GM12878 (cell line): ENCODE data around the gene POLD1. TPM values are rescaled to one million over a fixed set of nuclear protein-coding genes. Genes with fewer than 3 reads are reported as not detected.

Experiments
- ATAC-seq: fragments of 200-7000 bp; cut with Tn5 transposase; 3 replicates; pipeline ENCODE4 v1.9.1; 2020; ENCODE audit warnings: mild to moderate bottlenecking, moderate library complexity
- BruUV-seq: library from RNA; stranded (reverse); fragments of 400-500 nt; replicated peaks from 2 replicates; lab custom pipeline; 2021; lab: Mats Ljungman, UMichigan
- CTCF ChIA-PET: fragments of 300-600 bp; sonication (Branson Sonifier 250); formaldehyde crosslinking; extraction: SDS; loops from one replicate; lab custom pipeline; 2021; ENCODE audit warnings: inconsistent platforms; lab: Yijun Ruan, JAX
- POLR2A ChIA-PET: fragments of 350-600 bp; formaldehyde crosslinking; extraction: SDS; loops from one replicate; lab custom pipeline; 2021; ENCODE audit warnings: inconsistent platforms; lab: Charles Lee
- RAD21 ChIA-PET: fragments of 300-600 bp; sonication (Branson Sonifier 250); formaldehyde crosslinking; loops from one replicate; lab custom pipeline; 2023; ENCODE audit warnings: antibody characterized with exemption; ENCODE audit not compliant: unreplicated experiment; lab: Charles Lee
- SMC1A ChIA-PET: fragments of 300-600 bp; sonication (Branson Sonifier 250); formaldehyde crosslinking; loops from one replicate; lab custom pipeline; 2023; ENCODE audit not compliant: unreplicated experiment, uncharacterized antibody; lab: Charles Lee
- DNase-seq: peaks from one replicate; pipeline ENCODE4 v3.0.0-alpha.2; 2011; ENCODE audit warnings: low read depth, low spot score
- FAIRE-seq: peaks from 3 replicates; lab custom pipeline; 2011; peaks lifted over from hg19 to GRCh38; lab: Jason Lieb, UNC
- H2AFZ ChIP-seq: 2 replicates; pipeline ENCODE4 v1.6.0; 2011; ENCODE audit warnings: low read depth, low read length, control low read depth; ENCODE audit not compliant: control insufficient read depth
- H3K27ac ChIP-seq: 2 replicates; pipeline ENCODE4 v1.5.1; 2011; ENCODE audit warnings: control low read depth; ENCODE audit not compliant: control insufficient read depth, insufficient read depth
- H3K27me3 ChIP-seq, 2 experiments: replicated peaks in 1 of 2; 2 replicates each; pipeline versions ENCODE4 v1.6.0 to v1.6.1; 2011; ENCODE audit warnings: low read length in 1 of 2; ENCODE audit not compliant: control insufficient read depth in 2 of 2, insufficient read depth in 2 of 2
- H3K36me3 ChIP-seq, 2 experiments: 2 replicates each; pipeline ENCODE4 v1.5.1; 2011; ENCODE audit warnings: low read length in 1 of 2; ENCODE audit not compliant: control insufficient read depth in 2 of 2, insufficient read depth in 2 of 2
- H3K4me1 ChIP-seq: 2 replicates; pipeline ENCODE4 v1.6.1; 2011; ENCODE audit warnings: mild to moderate bottlenecking, low read length, moderate library complexity, mixed read lengths; ENCODE audit not compliant: control insufficient read depth, insufficient read depth
- H3K4me2 ChIP-seq: 2 replicates; pipeline ENCODE4 v1.6.0; 2011; ENCODE audit warnings: control low read depth; ENCODE audit not compliant: control insufficient read depth, insufficient read depth
- H3K4me3 ChIP-seq: fragments of 200-600 bp; sonication (generic); 2 replicates; pipeline ENCODE4 v1.5.1; 2016
- H3K79me2 ChIP-seq: 2 replicates; pipeline ENCODE4 v1.6.0; 2011; ENCODE audit warnings: low read length; ENCODE audit not compliant: control insufficient read depth, insufficient read depth
- H3K9ac ChIP-seq: 2 replicates; pipeline ENCODE4 v1.8.0; 2011; ENCODE audit warnings: low read length, control low read depth, mixed read lengths; ENCODE audit not compliant: control insufficient read depth, insufficient read depth
- H3K9me3 ChIP-seq: replicated peaks from 3 replicates; pipeline ENCODE4 v1.5.1; 2011; ENCODE audit warnings: mild to moderate bottlenecking, low read length; ENCODE audit not compliant: control insufficient read depth, insufficient read depth
- H4K20me1 ChIP-seq: 2 replicates; pipeline ENCODE4 v1.6.0; 2011; ENCODE audit not compliant: control insufficient read depth, insufficient read depth
- BCL11A ChIP-seq: IDR thresholded peaks from 2 replicates; pipeline ENCODE4 v1.6.1; 2011; ENCODE audit warnings: low read depth, low read length
- EED ChIP-seq: sonication (generic); IDR thresholded peaks from 2 replicates; pipeline ENCODE4 v1.6.1; 2016; ENCODE audit warnings: antibody characterized with exemption, low read depth
- GABPA ChIP-seq: IDR thresholded peaks from 2 replicates; pipeline ENCODE4 v1.6.1; 2014; ENCODE audit warnings: antibody characterized with exemption, low read depth, mild to moderate bottlenecking, inconsistent platforms
- GATAD2B ChIP-seq: fragments of 450-650 bp; conservative IDR thresholded peaks from 2 replicates; pipeline ENCODE4 v1.6.1; 2017; ENCODE audit warnings: low read depth, mild to moderate bottlenecking, moderate library complexity
- IKZF2 ChIP-seq, 2 experiments: fragments of 450-650 bp; IDR thresholded peaks; 2 replicates each; pipeline ENCODE4 v1.6.1; 2017; ENCODE audit warnings: mild to moderate bottlenecking in 2 of 2, moderate library complexity in 2 of 2
- NFYB ChIP-seq: IDR thresholded peaks from 2 replicates; pipeline ENCODE4 v1.6.1; 2011; ENCODE audit warnings: low read depth, mild to moderate bottlenecking, low read length, improper control_type of control experiment, moderate library complexity; ENCODE audit not compliant: insufficient read depth
- NR2F1 ChIP-seq: fragments of 450-650 bp; conservative IDR thresholded peaks from 2 replicates; pipeline ENCODE4 v1.6.1; 2017; ENCODE audit warnings: mild to moderate bottlenecking
- POLR2AphosphoS2 ChIP-seq: IDR thresholded peaks from 2 replicates; pipeline ENCODE4 v1.6.1; 2011; ENCODE audit warnings: low read depth, mild to moderate bottlenecking, low read length, improper control_type of control experiment, moderate library complexity
- RCOR1 ChIP-seq: conservative IDR thresholded peaks from 2 replicates; pipeline ENCODE4 v1.6.1; 2012; ENCODE audit warnings: low read depth, low read length, improper control_type of control experiment
- SIN3A ChIP-seq: IDR thresholded peaks from 2 replicates; pipeline ENCODE4 v1.6.1; 2012; ENCODE audit warnings: low read depth, low read length, improper control_type of control experiment
- STAT1 ChIP-seq: fragments of 450-650 bp; conservative IDR thresholded peaks from 2 replicates; pipeline ENCODE4 v1.6.1; 2014; ENCODE audit warnings: antibody characterized with exemption, mild to moderate bottlenecking
- SUPT20H ChIP-seq: IDR thresholded peaks from 2 replicates; pipeline ENCODE4 v1.6.1; 2011; ENCODE audit warnings: low read depth, mild to moderate bottlenecking, low read length, moderate library complexity, borderline replicate concordance; ENCODE audit not compliant: control insufficient read depth
- TBL1XR1 ChIP-seq: IDR thresholded peaks from 2 replicates; pipeline ENCODE4 v1.6.1; 2012; ENCODE audit warnings: low read depth, low read length, improper control_type of control experiment
- TCF7 ChIP-seq: IDR thresholded peaks from 2 replicates; pipeline ENCODE4 v1.6.1; 2014; ENCODE audit warnings: antibody characterized with exemption, borderline replicate concordance
- WGBS: methylation state at CpG from one replicate; pipeline ENCODE4 v1.1.6; 2016; ENCODE audit warnings: low lambda C conversion rate; ENCODE audit not compliant: insufficient replicate concordance, insufficient coverage; ENCODE audit errors: missing lambda C conversion rate; 5-methylcytosine and 5-hydroxymethylcytosine counted together
- in situ Hi-C: fragments of 300-500 bp; cut with MboI; formaldehyde crosslinking; loops from 9 replicates; pipeline ENCODE4 v1.14.3; 2018; ENCODE audit warnings: mixed read lengths
- intact Hi-C: fragments of 100-400 bp; cut with micrococcal nuclease; formaldehyde crosslinking; loops from one replicate; pipeline ENCODE4 v1.14.2; 2022; ENCODE audit not compliant: unreplicated experiment
- polyA plus RNA-seq, 11 experiments: library from polyadenylated mRNA; depleted of rRNA in 4 of 11; unstranded in 6 of 11; stranded (reverse) in 5 of 11; fragments of >200 nt; fragmentation: Nextera tagmentation in 4 of 11; fragmentation: Illumina TruSeq in 1 of 11; extraction: Ambion mirVana in 4 of 11; extraction: Trizol in 1 of 11; gene quantifications; 1 replicate in 1 of 11; 2 replicates in 10 of 11; pipeline versions ENCODE4 v1.2.1 to v1.2.3, GENCODE V29; 2011 to 2016; ENCODE audit warnings: inconsistent platforms in 2 of 11, missing spikeins in 2 of 11, low read depth in 1 of 11
- total RNA-seq, 4 experiments: library from RNA; depleted of rRNA in 3 of 4; stranded (reverse); fragments of >200 nt in 3 of 4; fragmentation: Illumina TruSeq in 1 of 4; extraction: Trizol in 1 of 4; gene quantifications; 2 replicates each; pipeline versions ENCODE4 v1.2.1 to v1.2.3, GENCODE V29; 2013 to 2021
- TF ChIP-seq, protein P1 (sequence below): fragments of 450-650 bp; IDR thresholded peaks from 2 replicates; pipeline ENCODE4 v1.6.1; 2016; ENCODE audit warnings: mild to moderate bottlenecking
- TF ChIP-seq, protein P2 (sequence below): fragments of 450-650 bp; IDR thresholded peaks from 2 replicates; pipeline ENCODE4 v1.6.1; 2018; ENCODE audit warnings: mild to moderate bottlenecking, low read depth, moderate library complexity; ENCODE audit not compliant: partially characterized antibody
- TF ChIP-seq, protein P3 (sequence below): fragments of 150-350 bp; IDR thresholded peaks from 2 replicates; pipeline ENCODE4 v1.6.1; 2016; ENCODE audit warnings: low read depth, low read length

The POLD1 gene
- total and polyA plus RNA-seq, 10 of the 15 experiments (the other 5 are each of a cell fraction or from before 2014, with no cell fraction given) = 0.76 to 165 (median 63.4) TPM

DNA sequence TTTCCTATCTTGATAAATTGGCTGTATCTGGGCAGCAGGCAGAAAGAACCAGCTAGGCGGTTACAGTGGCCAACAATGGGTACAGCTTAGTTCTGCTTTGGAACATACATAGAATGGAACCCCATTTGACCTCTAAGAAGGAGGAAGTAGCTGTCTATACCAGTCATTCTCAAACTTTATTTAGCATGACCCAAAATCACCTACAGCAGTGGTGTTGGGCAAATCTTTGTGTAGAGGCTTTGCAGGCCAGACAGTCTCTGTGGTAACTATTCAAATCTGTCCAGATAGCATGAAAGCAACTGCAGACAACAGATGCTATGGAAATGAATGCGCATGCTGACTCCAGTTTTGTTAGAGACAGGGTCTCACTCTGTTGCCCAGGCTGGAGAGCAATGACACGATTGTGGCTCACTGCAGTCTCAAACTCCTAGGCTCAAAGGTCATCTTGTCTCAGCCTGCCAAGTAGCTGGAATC lies 43.0 kb upstream of the POLD1 start:
- ChIA-PET POLR2A (interaction anchor here (0.5 to 5.8 kb wide), 7 partner anchors 8 to 166 kb away, joined by 3 to 38 read pairs (median 6); partner anchors contain the start of genes KCNC3, POLD1 and SPIB), CTCF (interaction anchor here (0.6 to 5.5 kb wide), 9 partner anchors 8 to 119 kb away, joined by 3 to 29 read pairs (median 5); partner anchors contain the start of gene KCNC3), SMC1A (interaction anchor here (1.1 to 2.6 kb wide), 9 partner anchors 9 to 168 kb away, joined by 3 to 20 read pairs (median 8); partner anchors contain the start of gene KCNC3), RAD21 (interaction anchor here (0.5 to 5.9 kb wide), 13 partner anchors 8 to 119 kb away, joined by 3 to 36 read pairs (median 3); partner anchors contain the start of genes KCNC3 and SPIB)
- Histone ChIP-seq H3K4me3 (peak overlapping the region; percentile 90), H3K36me3 (peaks cover 7 to 14% of the 10 kb centered on the region in 2 experiments), H3K4me2 (peak overlapping the region; percentile 86), H3K4me1 (peaks cover 20% of the 10 kb centered on the region), H3K9me3 (peaks cover 14% of the 10 kb centered on the region), H3K27ac (peak overlapping the region; percentile 95), H3K27me3 (no peaks in the 10 kb centered on the region), H3K9ac (no peak overlapping the region), H4K20me1 (no peaks in the 10 kb centered on the region), H3K79me2 (peaks cover 49% of the 10 kb centered on the region), H2AFZ (no peak overlapping the region)
- DNase-seq (peak; percentile 96), ATAC-seq (peak; percentile 78), FAIRE-seq (peak; percentile 77)
- 0% methylated on average over 3 of the region's 3 CpGs for WGBS
- intact Hi-C loops = no loop called here
- no TSS peak for BruUV-seq
- in situ Hi-C loops = loop anchor here (25.0 kb wide), 1 partner anchor 1021 kb away; the partner anchor contains the start of genes CLDND2, ETFB and NKG7
- TF ChIP-seq, protein P1, sequence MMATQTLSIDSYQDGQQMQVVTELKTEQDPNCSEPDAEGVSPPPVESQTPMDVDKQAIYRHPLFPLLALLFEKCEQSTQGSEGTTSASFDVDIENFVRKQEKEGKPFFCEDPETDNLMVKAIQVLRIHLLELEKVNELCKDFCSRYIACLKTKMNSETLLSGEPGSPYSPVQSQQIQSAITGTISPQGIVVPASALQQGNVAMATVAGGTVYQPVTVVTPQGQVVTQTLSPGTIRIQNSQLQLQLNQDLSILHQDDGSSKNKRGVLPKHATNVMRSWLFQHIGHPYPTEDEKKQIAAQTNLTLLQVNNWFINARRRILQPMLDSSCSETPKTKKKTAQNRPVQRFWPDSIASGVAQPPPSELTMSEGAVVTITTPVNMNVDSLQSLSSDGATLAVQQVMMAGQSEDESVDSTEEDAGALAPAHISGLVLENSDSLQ = peak; percentile 57; the same call in 1 of the 2 replicates
- TF ChIP-seq BCL11A (peak; percentile 30; the same call in 1 of the 2 replicates), IKZF2 (IDR thresholded peaks at IDR 0.05) (peak; percentile 66; a peak in 2 of 4 replicates), SUPT20H (no peak), TBL1XR1 (peak; percentile 42; the same call in 1 of the 2 replicates), STAT1 (no peak), EED (0 out of 2 replicates have a peak, but pooled peaks have one; percentile 27), SIN3A (no peak), NR2F1 (peak; percentile 86), GABPA (no peak), NFYB (no peak), POLR2AphosphoS2 (0 out of 2 replicates have a peak, but pooled peaks have one; percentile 23), GATAD2B (no peak), TCF7 (no peak; the same call in 1 of the 2 replicates), RCOR1 (0 out of 2 replicates have a peak, but pooled peaks have one; percentile 22)
- TF ChIP-seq, protein P2, sequence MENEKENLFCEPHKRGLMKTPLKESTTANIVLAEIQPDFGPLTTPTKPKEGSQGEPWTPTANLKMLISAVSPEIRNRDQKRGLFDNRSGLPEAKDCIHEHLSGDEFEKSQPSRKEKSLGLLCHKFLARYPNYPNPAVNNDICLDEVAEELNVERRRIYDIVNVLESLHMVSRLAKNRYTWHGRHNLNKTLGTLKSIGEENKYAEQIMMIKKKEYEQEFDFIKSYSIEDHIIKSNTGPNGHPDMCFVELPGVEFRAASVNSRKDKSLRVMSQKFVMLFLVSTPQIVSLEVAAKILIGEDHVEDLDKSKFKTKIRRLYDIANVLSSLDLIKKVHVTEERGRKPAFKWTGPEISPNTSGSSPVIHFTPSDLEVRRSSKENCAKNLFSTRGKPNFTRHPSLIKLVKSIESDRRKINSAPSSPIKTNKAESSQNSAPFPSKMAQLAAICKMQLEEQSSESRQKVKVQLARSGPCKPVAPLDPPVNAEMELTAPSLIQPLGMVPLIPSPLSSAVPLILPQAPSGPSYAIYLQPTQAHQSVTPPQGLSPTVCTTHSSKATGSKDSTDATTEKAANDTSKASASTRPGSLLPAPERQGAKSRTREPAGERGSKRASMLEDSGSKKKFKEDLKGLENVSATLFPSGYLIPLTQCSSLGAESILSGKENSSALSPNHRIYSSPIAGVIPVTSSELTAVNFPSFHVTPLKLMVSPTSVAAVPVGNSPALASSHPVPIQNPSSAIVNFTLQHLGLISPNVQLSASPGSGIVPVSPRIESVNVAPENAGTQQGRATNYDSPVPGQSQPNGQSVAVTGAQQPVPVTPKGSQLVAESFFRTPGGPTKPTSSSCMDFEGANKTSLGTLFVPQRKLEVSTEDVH = no peak
- TF ChIP-seq, protein P3, sequence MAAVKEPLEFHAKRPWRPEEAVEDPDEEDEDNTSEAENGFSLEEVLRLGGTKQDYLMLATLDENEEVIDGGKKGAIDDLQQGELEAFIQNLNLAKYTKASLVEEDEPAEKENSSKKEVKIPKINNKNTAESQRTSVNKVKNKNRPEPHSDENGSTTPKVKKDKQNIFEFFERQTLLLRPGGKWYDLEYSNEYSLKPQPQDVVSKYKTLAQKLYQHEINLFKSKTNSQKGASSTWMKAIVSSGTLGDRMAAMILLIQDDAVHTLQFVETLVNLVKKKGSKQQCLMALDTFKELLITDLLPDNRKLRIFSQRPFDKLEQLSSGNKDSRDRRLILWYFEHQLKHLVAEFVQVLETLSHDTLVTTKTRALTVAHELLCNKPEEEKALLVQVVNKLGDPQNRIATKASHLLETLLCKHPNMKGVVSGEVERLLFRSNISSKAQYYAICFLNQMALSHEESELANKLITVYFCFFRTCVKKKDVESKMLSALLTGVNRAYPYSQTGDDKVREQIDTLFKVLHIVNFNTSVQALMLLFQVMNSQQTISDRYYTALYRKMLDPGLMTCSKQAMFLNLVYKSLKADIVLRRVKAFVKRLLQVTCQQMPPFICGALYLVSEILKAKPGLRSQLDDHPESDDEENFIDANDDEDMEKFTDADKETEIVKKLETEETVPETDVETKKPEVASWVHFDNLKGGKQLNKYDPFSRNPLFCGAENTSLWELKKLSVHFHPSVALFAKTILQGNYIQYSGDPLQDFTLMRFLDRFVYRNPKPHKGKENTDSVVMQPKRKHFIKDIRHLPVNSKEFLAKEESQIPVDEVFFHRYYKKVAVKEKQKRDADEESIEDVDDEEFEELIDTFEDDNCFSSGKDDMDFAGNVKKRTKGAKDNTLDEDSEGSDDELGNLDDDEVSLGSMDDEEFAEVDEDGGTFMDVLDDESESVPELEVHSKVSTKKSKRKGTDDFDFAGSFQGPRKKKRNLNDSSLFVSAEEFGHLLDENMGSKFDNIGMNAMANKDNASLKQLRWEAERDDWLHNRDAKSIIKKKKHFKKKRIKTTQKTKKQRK = no peak
